ENCODE measurements around the gene VAMP4. TPM values are rescaled to one million over a fixed set of nuclear protein-coding genes. Genes with fewer than 3 reads are reported as not detected.

The VAMP4 gene
- total and polyA plus RNA-seq, 10 donors = 7.4 to 21.7 (median 14.8) TPM

DNA sequence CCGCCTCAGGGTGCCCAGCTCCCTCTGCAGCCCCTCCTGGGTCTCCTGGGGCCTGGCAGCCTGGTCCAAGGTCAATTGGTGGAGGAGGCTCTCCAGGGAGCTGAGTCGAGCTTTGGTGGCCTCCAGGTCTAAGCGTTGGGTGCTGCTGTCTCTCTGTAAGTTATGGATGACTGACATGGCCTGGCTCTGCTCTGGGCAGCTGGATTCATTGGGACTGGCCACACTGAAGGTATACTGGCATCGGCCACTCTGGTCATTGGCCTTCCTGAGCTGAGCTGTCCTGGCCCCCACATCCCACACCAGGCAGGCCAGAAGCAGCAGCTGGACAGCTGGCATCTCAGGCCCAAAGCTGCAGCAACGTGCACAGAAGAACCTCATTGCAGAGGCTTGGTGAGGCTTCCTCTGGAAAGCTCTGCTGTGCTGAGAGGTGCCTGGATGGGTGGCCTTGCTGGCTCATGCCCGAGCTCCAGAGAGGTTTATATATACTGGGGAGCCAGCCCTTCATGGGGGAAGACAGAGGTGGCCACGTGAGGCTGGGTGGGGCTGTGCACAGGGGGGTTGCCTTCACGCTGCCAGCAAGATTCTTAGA lies 89.5 kb downstream of the VAMP4 start, which contains the start of gene MYOC:
Gene MYOC (minus strand): TSS at position 455 of the 589 bp plus-strand sequence. CDS start 77 bp downstream, at position 378.
- TF ChIP-seq POLR2A (IDR thresholded peaks at IDR 0.05) = no peak
- TF ChIP-seq, protein P1, sequence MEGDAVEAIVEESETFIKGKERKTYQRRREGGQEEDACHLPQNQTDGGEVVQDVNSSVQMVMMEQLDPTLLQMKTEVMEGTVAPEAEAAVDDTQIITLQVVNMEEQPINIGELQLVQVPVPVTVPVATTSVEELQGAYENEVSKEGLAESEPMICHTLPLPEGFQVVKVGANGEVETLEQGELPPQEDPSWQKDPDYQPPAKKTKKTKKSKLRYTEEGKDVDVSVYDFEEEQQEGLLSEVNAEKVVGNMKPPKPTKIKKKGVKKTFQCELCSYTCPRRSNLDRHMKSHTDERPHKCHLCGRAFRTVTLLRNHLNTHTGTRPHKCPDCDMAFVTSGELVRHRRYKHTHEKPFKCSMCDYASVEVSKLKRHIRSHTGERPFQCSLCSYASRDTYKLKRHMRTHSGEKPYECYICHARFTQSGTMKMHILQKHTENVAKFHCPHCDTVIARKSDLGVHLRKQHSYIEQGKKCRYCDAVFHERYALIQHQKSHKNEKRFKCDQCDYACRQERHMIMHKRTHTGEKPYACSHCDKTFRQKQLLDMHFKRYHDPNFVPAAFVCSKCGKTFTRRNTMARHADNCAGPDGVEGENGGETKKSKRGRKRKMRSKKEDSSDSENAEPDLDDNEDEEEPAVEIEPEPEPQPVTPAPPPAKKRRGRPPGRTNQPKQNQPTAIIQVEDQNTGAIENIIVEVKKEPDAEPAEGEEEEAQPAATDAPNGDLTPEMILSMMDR (IDR thresholded peaks at IDR 0.05 in 8 of 11, conservative IDR thresholded peaks at IDR 0.05 in 3 of 11) = no peak
- TF ChIP-seq POLR2AphosphoS5 (IDR thresholded peaks at IDR 0.05) = no peak
- 58 to 88% (median 83%) methylated on average over 4 to 8 of the region's 8 CpGs for WGBS, 5 donors
- H3K9me3 ChIP-seq = no peaks in the 10 kb centered on the region
- intact Hi-C loops (cut with DNase I; ENCODE audit: low total_unique reads) = no loop called here
- H3K27ac ChIP-seq = no peak within 1 kb of the TSS
- H3K36me3 ChIP-seq = no peaks in the 10 kb centered on the region
- peaks cover 0 to 29% (median 0%) of the 10 kb centered on the region in 7 donors for H3K27me3 ChIP-seq (replicated peaks in 1 of 7)
- peaks cover 0 to 18% (median 9%) of the 10 kb centered on the region in 6 donors for H3K4me1 ChIP-seq
- no peak for DNase-seq
- H3K4me3 ChIP-seq = no peak within 1 kb of the TSS

Small RNAs within 50 kb of the gene (small RNA-seq; reads per million reads assigned to genes)
- 0 reads per million in 4 donors for gene RF00601

Other genes with a start within 250 kb of the VAMP4 start
- gene MYOCOS, start 119.8 kb downstream of the VAMP4 start, total RNA-seq = not detected
- gene MYOCOS, start 119.8 kb downstream of the VAMP4 start, polyA plus RNA-seq = not detected
- not detected for gene MYOC, start 89.4 kb downstream of the VAMP4 start, total RNA-seq
- gene MYOC, start 89.4 kb downstream of the VAMP4 start, polyA plus RNA-seq = under 1 TPM in 1 of 3 donors, not detected in 2; 0.10 TPM
- gene METTL13, start 39.6 kb upstream of the VAMP4 start, total RNA-seq = 10 to 100 TPM; 21.9 to 29.6 (median 26.3) TPM
- gene METTL13, start 39.6 kb upstream of the VAMP4 start, polyA plus RNA-seq = 10 to 100 TPM; 10.3 to 25.9 (median 15.2) TPM
- 10 to 100 TPM in 1 of 7 donors, 1 to 10 TPM in 6; 3.0 to 10.2 (median 6.6) TPM for gene DNM3, start 99.4 kb upstream of the VAMP4 start, total RNA-seq
- gene DNM3, start 99.4 kb upstream of the VAMP4 start, polyA plus RNA-seq = 1 to 10 TPM in 1 of 3 donors, under 1 TPM in 2; 0.61 to 1.9 (median 0.74) TPM